Measurements from ENCODE around the gene FNDC10. TPM values are rescaled to one million over a fixed set of nuclear protein-coding genes. Genes with fewer than 3 reads are reported as not detected.
"Not testable (repeated sequence)": the region's sequence is repeated elsewhere in the genome, so short reads cannot be mapped to it uniquely, and the experiment has no call there.

Gene FNDC10
- total RNA-seq, 4 donors from 2014 or later: 1.5 to 4.6 (median 3.7) TPM

DNA sequence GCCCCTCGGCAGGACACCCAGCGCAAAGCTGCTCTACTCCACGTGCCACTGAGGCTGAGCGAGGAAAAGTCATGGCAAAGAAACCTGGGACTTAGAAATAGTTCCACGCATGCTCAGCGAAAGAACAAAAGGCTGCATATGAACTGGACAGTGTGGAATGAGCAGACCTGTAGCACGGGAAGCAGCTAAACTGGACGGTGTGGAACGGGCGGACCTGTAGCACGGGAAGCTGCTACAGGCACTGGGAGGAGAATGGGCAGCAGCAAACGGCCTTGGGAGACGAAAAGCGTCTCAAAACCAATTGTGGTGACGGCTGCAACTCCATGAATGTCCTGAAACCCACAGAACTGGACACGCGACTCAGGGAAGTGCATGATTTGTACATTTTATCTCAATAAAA lies 40.9 kb downstream of the FNDC10 start:
- Histone ChIP-seq H3K27ac (no peak overlapping the region), H3K4me1 (no peaks in the 10 kb centered on the region), H3K4me3 (no peak overlapping the region), H3K9me3 (no peaks in the 10 kb centered on the region), H3K27me3 (no peaks in the 10 kb centered on the region), H3K36me3 (peaks cover 0 to 29% (median 10%) of the 10 kb centered on the region in 4 donors)
- in situ Hi-C loops (cut with MboI; ENCODE audit: low pct_ligation_motif_present in 1 of 4, low pct_unique_long_range_greater_than_20kb in 1 of 4, low sequenced_read_pairs in 3 of 4) (no loop called here), intact Hi-C loops (cut with DNase I; ENCODE audit: low total_unique reads) (no loop called here)
- no peak for TF ChIP-seq POLR2AphosphoS5 (IDR thresholded peaks at IDR 0.05)
- no peak for TF ChIP-seq EP300 (IDR thresholded peaks at IDR 0.05; ENCODE audit: low read depth)
- WGBS, 2 donors (ENCODE audit: low coverage in 1 of 2): 89% methylated on average over 17 of the region's 17 CpGs; no CpG with 5 or more reads in 1 of the 2 donors
- DNase-seq: no peak

DNA sequence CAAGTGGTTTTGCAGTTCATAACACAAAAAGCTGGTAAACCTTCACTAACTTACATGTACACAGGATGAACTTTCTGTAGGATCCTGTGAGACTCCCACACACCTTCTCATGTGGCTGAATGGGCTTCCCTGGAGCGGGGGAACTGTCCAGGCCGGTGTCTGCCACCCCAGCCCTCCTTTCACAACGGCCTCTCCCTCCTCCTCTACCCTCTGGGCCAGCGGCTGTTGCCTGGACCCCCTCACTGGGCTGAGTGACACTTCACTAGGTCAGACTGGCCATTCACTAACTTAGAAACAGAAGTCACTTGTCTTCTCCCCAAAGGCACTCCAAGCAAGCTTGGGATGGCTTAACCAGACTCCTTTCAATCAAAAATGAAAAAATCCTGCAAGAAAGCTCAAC lies 41.3 kb downstream of the FNDC10 start:
- H3K4me3 ChIP-seq: no peak overlapping the region
- no peak for DNase-seq
- peaks cover 0 to 25% (median 8%) of the 10 kb centered on the region in 4 donors for H3K36me3 ChIP-seq
- no peaks in the 10 kb centered on the region for H3K27me3 ChIP-seq
- H3K27ac ChIP-seq: no peak overlapping the region
- TF ChIP-seq POLR2AphosphoS5 (IDR thresholded peaks at IDR 0.05) (no peak), EP300 (IDR thresholded peaks at IDR 0.05; ENCODE audit: low read depth) (no peak), CTCF (IDR thresholded peaks at IDR 0.05) (no peak), POLR2A (IDR thresholded peaks at IDR 0.05) (no peak)
- H3K4me1 ChIP-seq: no peaks in the 10 kb centered on the region
- in situ Hi-C loops (cut with MboI; ENCODE audit: low pct_ligation_motif_present in 1 of 4, low pct_unique_long_range_greater_than_20kb in 1 of 4, low sequenced_read_pairs in 3 of 4) (no loop called here), intact Hi-C loops (cut with DNase I; ENCODE audit: low total_unique reads) (no loop called here)
- 63% methylated on average over 4 of the region's 4 CpGs; no CpG with 5 or more reads in 1 of the 2 donors for WGBS, 2 donors (ENCODE audit: low coverage in 1 of 2)
- no peaks in the 10 kb centered on the region for H3K9me3 ChIP-seq

DNA sequence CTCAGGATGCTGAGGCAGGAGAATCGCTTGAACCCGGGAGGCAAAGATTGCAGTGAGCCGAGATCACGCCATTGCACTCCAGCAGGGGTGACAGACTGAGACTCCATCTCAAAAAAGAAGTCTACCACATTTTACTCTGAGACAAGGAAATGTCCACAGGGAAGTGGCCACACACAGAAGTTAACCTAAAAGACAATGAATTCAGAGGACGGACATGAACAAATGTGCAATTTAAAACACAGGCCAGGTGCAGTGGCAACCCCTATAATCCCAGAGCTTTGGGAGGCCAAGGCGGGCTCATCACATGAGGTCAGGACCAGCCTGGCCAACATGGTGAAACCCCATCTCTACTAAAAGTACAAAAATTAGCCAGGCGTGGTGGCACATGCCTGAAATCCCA lies 42.2 kb downstream of the FNDC10 start:
- WGBS, 2 donors (ENCODE audit: low coverage in 1 of 2): 85 to 88% methylated on average over 7 of the region's 7 CpGs
- in situ Hi-C loops (cut with MboI; ENCODE audit: low pct_ligation_motif_present in 1 of 4, low pct_unique_long_range_greater_than_20kb in 1 of 4, low sequenced_read_pairs in 3 of 4); H3K27me3 ChIP-seq; H3K4me1 ChIP-seq; H3K27ac ChIP-seq; intact Hi-C loops (cut with DNase I; ENCODE audit: low total_unique reads); H3K9me3 ChIP-seq; DNase-seq; H3K4me3 ChIP-seq: not testable (repeated sequence)
- peaks cover 0 to 16% (median 5%) of the 10 kb centered on the region in 4 donors for H3K36me3 ChIP-seq

- H3K27ac ChIP-seq; H3K9me3 ChIP-seq; intact Hi-C loops (cut with DNase I; ENCODE audit: low total_unique reads); H3K4me1 ChIP-seq; DNase-seq; H3K27me3 ChIP-seq; in situ Hi-C loops (cut with MboI; ENCODE audit: low pct_ligation_motif_present in 1 of 4, low pct_unique_long_range_greater_than_20kb in 1 of 4, low sequenced_read_pairs in 3 of 4); H3K4me3 ChIP-seq: not testable (repeated sequence)
- WGBS, 2 donors (ENCODE audit: low coverage in 1 of 2): 91 to 94% methylated on average over 7 to 11 of the region's 11 CpGs
- H3K36me3 ChIP-seq: peaks cover 0 to 11% (median 3%) of the 10 kb centered on the region in 4 donors
Observed at GRCh38 chr1:1556961-1557360, 43.0 kb downstream of the FNDC10 start.

- intact Hi-C loops (cut with DNase I; ENCODE audit: low total_unique reads): no loop called here
- TF ChIP-seq CTCF (IDR thresholded peaks at IDR 0.05): no peak
- TF ChIP-seq POLR2AphosphoS5 (IDR thresholded peaks at IDR 0.05): no peak
- TF ChIP-seq EP300 (IDR thresholded peaks at IDR 0.05; ENCODE audit: low read depth): no peak
- TF ChIP-seq POLR2A (IDR thresholded peaks at IDR 0.05): no peak
- Histone ChIP-seq H3K9me3 (no peaks in the 10 kb centered on the region), H3K27ac (no peak overlapping the region), H3K27me3 (no peaks in the 10 kb centered on the region), H3K4me3 (no peak overlapping the region), H3K4me1 (no peaks in the 10 kb centered on the region), H3K36me3 (peaks cover 0 to 7% (median under 1%) of the 10 kb centered on the region in 4 donors)
- no peak for DNase-seq
- WGBS, 2 donors (ENCODE audit: low coverage in 1 of 2): 87 to 100% methylated on average over 4 to 6 of the region's 6 CpGs
- in situ Hi-C loops (cut with MboI; ENCODE audit: low pct_ligation_motif_present in 1 of 4, low pct_unique_long_range_greater_than_20kb in 1 of 4, low sequenced_read_pairs in 3 of 4): no loop called here
Observed at GRCh38 chr1:1556505-1556904, 43.4 kb downstream of the FNDC10 start.
